H1 (cell line): ENCODE measurements around the gene TOMM40L. TPM values are rescaled to one million over a fixed set of nuclear protein-coding genes. Genes with fewer than 3 reads are reported as not detected.

ENCODE experiments used
- ATF2 ChIP-seq: IDR thresholded peaks from 2 replicates; pipeline ENCODE4 v1.6.1; 2012; ENCODE audit warnings: low read length, inconsistent platforms
- CHD7 ChIP-seq: fragments of 300-600 bp; sonication (generic); IDR thresholded peaks from 2 replicates; pipeline ENCODE4 v1.7.1; 2012; ENCODE audit warnings: low read length, moderate library complexity, mild to moderate bottlenecking, inconsistent platforms; ENCODE audit not compliant: insufficient replicate concordance
- GABPA ChIP-seq: IDR thresholded peaks from 2 replicates; pipeline ENCODE4 v1.6.1; 2011; ENCODE audit warnings: mild to moderate bottlenecking, low read length, moderate library complexity, borderline replicate concordance; ENCODE audit not compliant: insufficient read depth
- HDAC6 ChIP-seq: IDR thresholded peaks from one replicate; pipeline ENCODE4 v1.7.1; 2012; ENCODE audit warnings: low read depth, mild to moderate bottlenecking, inconsistent platforms, low read length, moderate library complexity
- NRF1 ChIP-seq: IDR thresholded peaks from 2 replicates; pipeline ENCODE4 v1.6.1; 2011; ENCODE audit warnings: mild to moderate bottlenecking, low read depth, low read length, improper control_type of control experiment
- SAP30 ChIP-seq: fragments of 300-600 bp; sonication (generic); IDR thresholded peaks from 2 replicates; pipeline ENCODE4 v1.7.1; 2012; ENCODE audit warnings: low read length, moderate library complexity, mild to moderate bottlenecking, inconsistent platforms; ENCODE audit not compliant: insufficient read depth, insufficient replicate concordance
- SIX5 ChIP-seq: IDR thresholded peaks from 2 replicates; pipeline ENCODE4 v1.6.1; 2011; ENCODE audit warnings: mild to moderate bottlenecking, low read depth, low read length
- TBP ChIP-seq: IDR thresholded peaks from 2 replicates; pipeline ENCODE4 v1.6.1; 2011; ENCODE audit warnings: low read depth, low read length, improper control_type of control experiment
- polyA plus RNA-seq, 7 experiments: library from polyadenylated mRNA; depleted of rRNA in 3 of 7; stranded (reverse) in 5 of 7; unstranded in 2 of 7; fragments of >200 nt in 5 of 7; fragments of 200-250 nt in 2 of 7; gene quantifications; 1 replicate in 5 of 7; 2 replicates in 1 of 7; 4 replicates in 1 of 7; pipeline versions ENCODE4 v1.2.1 to v1.2.3, GENCODE V29; 2011 to 2013; ENCODE audit warnings: missing spikeins in 2 of 7, mixed read lengths in 2 of 7
- total RNA-seq: library from RNA; stranded (reverse); fragmentation: NEBNext Ultra II Directional; extraction: Animal tissue kit (Norgen Biotek cat#: 25700); gene quantifications from 2 replicates; pipeline ENCODE4 v1.2.1, GENCODE V29; 2021
- TF ChIP-seq, protein P1 (sequence below): IDR thresholded peaks from 2 replicates; pipeline ENCODE4 v1.6.1; 2011; ENCODE audit warnings: low read depth, mild to moderate bottlenecking, low read length; ENCODE audit not compliant: insufficient read depth

TOMM40L gene
- total and polyA plus RNA-seq, 2 of the 8 experiments (the other 6 are each of a cell fraction or from before 2014, with no cell fraction given) = 11.4 to 15.0 TPM

- TF ChIP-seq CHD7 (no peak), HDAC6 (no peak), SAP30 (no peak), GABPA (no peak), NRF1 (no peak), SIX5 (no peak), TBP (no peak), ATF2 (no peak)
- TF ChIP-seq, protein P1, sequence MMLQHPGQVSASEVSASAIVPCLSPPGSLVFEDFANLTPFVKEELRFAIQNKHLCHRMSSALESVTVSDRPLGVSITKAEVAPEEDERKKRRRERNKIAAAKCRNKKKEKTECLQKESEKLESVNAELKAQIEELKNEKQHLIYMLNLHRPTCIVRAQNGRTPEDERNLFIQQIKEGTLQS = no peak
These were observed 47.5 kb downstream of the TOMM40L start (continued) for GRCh38 chr1:161273402-161273801.
